ENCODE results near the gene PCIF1. TPM values are rescaled to one million over a fixed set of nuclear protein-coding genes. Genes with fewer than 3 reads are reported as not detected.

PCIF1 gene
- total and polyA plus RNA-seq, 4 donors = 9.2 to 12.4 (median 11.5) TPM

DNA sequence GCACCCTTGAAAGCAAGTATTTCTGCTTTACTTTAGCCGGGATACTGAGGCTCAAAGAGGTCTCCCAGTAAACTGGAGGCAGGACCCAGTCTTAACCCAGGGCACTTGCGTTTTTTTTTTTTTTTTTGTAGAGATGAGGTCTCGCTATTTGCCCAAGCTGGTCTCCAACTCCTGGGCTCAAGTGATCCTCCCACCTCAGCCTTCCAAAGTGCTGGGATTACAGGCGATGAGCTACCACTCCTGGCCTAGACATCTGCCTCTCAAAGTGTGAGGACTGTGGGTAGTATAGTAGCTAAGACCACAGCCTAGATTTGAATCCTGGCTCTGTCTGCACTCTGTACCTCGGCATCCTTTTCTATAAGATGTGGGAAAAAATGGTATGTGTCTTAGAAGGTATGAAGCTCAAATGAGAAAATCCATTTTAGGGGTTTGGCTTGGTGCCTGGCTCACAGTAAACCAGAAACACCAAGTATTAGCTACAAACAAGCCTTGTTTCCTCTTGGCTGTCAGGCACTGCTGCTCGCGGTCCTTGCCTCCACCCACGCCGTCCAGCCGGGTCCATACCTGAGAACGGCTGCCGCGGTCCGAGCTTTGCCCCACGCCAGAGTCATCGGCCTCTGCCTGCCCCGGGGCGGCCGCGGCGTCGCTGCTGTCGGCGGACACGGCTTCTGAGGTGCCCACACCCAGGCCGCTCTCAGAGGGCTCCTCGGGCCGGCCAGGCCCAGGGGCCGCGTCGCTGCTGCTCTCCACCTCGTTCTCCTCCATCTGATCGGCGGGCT is 36.4 kb downstream of the PCIF1 start:
- peak overlapping the region; percentile 98 to 99 for H3K27ac ChIP-seq (ENCODE audit: low read depth in 1 of 2, low read length in 2 of 2)
- H3K4me3 ChIP-seq (ENCODE audit: low read depth in 1 of 3, low read length in 3 of 3) = peak overlapping the region; percentile 80 to 92 (median 83)
- WGBS = 10% methylated on average over 34 of the region's 34 CpGs
- TF ChIP-seq, protein P1, sequence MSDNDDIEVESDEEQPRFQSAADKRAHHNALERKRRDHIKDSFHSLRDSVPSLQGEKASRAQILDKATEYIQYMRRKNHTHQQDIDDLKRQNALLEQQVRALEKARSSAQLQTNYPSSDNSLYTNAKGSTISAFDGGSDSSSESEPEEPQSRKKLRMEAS (IDR thresholded peaks at IDR 0.05) = no peak
- no peak for TF ChIP-seq NR2F2 (IDR thresholded peaks at IDR 0.05)
- no peak for TF ChIP-seq EGR1 (IDR thresholded peaks at IDR 0.05; ENCODE audit: low read depth in 2 of 2)
- TF ChIP-seq, protein P2, sequence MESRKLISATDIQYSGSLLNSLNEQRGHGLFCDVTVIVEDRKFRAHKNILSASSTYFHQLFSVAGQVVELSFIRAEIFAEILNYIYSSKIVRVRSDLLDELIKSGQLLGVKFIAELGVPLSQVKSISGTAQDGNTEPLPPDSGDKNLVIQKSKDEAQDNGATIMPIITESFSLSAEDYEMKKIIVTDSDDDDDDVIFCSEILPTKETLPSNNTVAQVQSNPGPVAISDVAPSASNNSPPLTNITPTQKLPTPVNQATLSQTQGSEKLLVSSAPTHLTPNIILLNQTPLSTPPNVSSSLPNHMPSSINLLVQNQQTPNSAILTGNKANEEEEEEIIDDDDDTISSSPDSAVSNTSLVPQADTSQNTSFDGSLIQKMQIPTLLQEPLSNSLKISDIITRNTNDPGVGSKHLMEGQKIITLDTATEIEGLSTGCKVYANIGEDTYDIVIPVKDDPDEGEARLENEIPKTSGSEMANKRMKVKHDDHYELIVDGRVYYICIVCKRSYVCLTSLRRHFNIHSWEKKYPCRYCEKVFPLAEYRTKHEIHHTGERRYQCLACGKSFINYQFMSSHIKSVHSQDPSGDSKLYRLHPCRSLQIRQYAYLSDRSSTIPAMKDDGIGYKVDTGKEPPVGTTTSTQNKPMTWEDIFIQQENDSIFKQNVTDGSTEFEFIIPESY (IDR thresholded peaks at IDR 0.05) = no peak
- TF ChIP-seq, protein P3, sequence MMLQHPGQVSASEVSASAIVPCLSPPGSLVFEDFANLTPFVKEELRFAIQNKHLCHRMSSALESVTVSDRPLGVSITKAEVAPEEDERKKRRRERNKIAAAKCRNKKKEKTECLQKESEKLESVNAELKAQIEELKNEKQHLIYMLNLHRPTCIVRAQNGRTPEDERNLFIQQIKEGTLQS (IDR thresholded peaks at IDR 0.05) = no peak
- no peak for TF ChIP-seq YY1 (IDR thresholded peaks at IDR 0.05)
- no peak for TF ChIP-seq RAD21 (IDR thresholded peaks at IDR 0.05)
- TF ChIP-seq SP1 (IDR thresholded peaks at IDR 0.05) = no peak
- TF ChIP-seq, protein P4, sequence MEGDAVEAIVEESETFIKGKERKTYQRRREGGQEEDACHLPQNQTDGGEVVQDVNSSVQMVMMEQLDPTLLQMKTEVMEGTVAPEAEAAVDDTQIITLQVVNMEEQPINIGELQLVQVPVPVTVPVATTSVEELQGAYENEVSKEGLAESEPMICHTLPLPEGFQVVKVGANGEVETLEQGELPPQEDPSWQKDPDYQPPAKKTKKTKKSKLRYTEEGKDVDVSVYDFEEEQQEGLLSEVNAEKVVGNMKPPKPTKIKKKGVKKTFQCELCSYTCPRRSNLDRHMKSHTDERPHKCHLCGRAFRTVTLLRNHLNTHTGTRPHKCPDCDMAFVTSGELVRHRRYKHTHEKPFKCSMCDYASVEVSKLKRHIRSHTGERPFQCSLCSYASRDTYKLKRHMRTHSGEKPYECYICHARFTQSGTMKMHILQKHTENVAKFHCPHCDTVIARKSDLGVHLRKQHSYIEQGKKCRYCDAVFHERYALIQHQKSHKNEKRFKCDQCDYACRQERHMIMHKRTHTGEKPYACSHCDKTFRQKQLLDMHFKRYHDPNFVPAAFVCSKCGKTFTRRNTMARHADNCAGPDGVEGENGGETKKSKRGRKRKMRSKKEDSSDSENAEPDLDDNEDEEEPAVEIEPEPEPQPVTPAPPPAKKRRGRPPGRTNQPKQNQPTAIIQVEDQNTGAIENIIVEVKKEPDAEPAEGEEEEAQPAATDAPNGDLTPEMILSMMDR (IDR thresholded peaks at IDR 0.05; ENCODE audit: low read depth, low read length, missing input control) = no peak
- TF ChIP-seq, protein P5, sequence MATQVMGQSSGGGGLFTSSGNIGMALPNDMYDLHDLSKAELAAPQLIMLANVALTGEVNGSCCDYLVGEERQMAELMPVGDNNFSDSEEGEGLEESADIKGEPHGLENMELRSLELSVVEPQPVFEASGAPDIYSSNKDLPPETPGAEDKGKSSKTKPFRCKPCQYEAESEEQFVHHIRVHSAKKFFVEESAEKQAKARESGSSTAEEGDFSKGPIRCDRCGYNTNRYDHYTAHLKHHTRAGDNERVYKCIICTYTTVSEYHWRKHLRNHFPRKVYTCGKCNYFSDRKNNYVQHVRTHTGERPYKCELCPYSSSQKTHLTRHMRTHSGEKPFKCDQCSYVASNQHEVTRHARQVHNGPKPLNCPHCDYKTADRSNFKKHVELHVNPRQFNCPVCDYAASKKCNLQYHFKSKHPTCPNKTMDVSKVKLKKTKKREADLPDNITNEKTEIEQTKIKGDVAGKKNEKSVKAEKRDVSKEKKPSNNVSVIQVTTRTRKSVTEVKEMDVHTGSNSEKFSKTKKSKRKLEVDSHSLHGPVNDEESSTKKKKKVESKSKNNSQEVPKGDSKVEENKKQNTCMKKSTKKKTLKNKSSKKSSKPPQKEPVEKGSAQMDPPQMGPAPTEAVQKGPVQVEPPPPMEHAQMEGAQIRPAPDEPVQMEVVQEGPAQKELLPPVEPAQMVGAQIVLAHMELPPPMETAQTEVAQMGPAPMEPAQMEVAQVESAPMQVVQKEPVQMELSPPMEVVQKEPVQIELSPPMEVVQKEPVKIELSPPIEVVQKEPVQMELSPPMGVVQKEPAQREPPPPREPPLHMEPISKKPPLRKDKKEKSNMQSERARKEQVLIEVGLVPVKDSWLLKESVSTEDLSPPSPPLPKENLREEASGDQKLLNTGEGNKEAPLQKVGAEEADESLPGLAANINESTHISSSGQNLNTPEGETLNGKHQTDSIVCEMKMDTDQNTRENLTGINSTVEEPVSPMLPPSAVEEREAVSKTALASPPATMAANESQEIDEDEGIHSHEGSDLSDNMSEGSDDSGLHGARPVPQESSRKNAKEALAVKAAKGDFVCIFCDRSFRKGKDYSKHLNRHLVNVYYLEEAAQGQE (IDR thresholded peaks at IDR 0.05) = no peak
- no peak for TF ChIP-seq HNF4G (IDR thresholded peaks at IDR 0.05)
- TF ChIP-seq FOXA1 (IDR thresholded peaks at IDR 0.05) = no peak
- no peak for TF ChIP-seq RXRA (IDR thresholded peaks at IDR 0.05)
- no peak for TF ChIP-seq FOXA2 (IDR thresholded peaks at IDR 0.05)
- TF ChIP-seq JUND (IDR thresholded peaks at IDR 0.05) = no peak
- TF ChIP-seq TAF1 (conservative IDR thresholded peaks at IDR 0.05) = no peak
- TF ChIP-seq HNF4A (conservative IDR thresholded peaks at IDR 0.05) = no peak
- DNase-seq (ENCODE audit: low spot score) = no peak
- H3K9me3 ChIP-seq (ENCODE audit: control insufficient read depth in 4 of 4, low read length in 3 of 4) = no peaks in the 10 kb centered on the region
- H3K4me1 ChIP-seq (ENCODE audit: control insufficient read depth in 4 of 4, insufficient read depth in 4 of 4, low read length in 3 of 4) = peaks cover 2 to 18% (median 14%) of the 10 kb centered on the region in 4 donors
- no peaks in the 10 kb centered on the region for H3K27me3 ChIP-seq (ENCODE audit: control insufficient read depth in 4 of 4, insufficient read depth in 4 of 4, low read length in 3 of 4)
- peaks cover 4 to 29% (median 18%) of the 10 kb centered on the region in 4 donors for H3K36me3 ChIP-seq (ENCODE audit: control insufficient read depth in 4 of 4, insufficient read depth in 3 of 4, low read depth in 1 of 4, low read length in 3 of 4)
- H3K9ac ChIP-seq (ENCODE audit: low read depth in 1 of 2, low read length in 2 of 2) = peak overlapping the region; percentile 57 to 70
